ENCODE data around the gene COMT.

DNA sequence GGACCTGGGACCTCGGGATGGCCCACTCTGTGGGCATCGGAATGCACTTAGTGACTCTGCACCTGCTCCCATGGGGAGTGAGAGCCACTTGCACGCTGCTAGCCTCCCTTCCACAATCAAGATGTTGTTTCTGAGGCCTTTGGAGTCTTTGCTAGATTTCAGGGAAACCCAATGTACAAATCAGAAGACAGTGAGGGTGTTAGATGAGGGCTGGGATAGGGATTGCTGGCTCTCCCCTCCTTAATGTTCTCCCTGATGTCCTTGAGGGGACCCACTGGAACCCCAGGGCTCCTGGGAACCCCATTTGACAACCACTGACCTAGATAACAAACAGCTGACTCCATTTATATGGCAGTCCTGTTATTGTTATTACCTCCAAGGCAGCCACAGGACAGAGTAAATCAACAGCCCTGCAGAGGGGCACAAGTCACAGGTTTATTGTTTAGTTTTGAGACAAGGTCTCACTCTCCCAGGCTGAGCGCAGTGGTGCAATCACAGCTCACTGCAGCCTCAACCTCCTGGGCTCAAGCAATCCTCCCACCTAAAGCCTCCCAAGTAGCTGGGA lies 31.3 kb upstream of the COMT start:
- TF ChIP-seq, protein P1, sequence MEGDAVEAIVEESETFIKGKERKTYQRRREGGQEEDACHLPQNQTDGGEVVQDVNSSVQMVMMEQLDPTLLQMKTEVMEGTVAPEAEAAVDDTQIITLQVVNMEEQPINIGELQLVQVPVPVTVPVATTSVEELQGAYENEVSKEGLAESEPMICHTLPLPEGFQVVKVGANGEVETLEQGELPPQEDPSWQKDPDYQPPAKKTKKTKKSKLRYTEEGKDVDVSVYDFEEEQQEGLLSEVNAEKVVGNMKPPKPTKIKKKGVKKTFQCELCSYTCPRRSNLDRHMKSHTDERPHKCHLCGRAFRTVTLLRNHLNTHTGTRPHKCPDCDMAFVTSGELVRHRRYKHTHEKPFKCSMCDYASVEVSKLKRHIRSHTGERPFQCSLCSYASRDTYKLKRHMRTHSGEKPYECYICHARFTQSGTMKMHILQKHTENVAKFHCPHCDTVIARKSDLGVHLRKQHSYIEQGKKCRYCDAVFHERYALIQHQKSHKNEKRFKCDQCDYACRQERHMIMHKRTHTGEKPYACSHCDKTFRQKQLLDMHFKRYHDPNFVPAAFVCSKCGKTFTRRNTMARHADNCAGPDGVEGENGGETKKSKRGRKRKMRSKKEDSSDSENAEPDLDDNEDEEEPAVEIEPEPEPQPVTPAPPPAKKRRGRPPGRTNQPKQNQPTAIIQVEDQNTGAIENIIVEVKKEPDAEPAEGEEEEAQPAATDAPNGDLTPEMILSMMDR (IDR thresholded peaks at IDR 0.05): peak in 1 of 3 experiments; percentile 3
- no peak for TF ChIP-seq POLR2A (IDR thresholded peaks at IDR 0.05)
